HG02852 (cell line): Measurements from ENCODE around the gene SOCS6.
A peak's percentile ranks its signal among the peaks of the same experiment; 100 is the strongest.
"Not testable (repeated sequence)": the region's sequence is repeated elsewhere in the genome, so short reads cannot be mapped to it uniquely, and the experiment has no call there.

Source experiments
- ATAC-seq: cut with Tn5 transposase; IDR thresholded peaks from one replicate; pipeline ENCODE4 v1.9.1; 2021; ENCODE audit warnings: mild to moderate bottlenecking, moderate library complexity; ENCODE audit not compliant: unreplicated experiment

SOCS6 gene

GRCh38 chr18:70354771-70355170, 65.9 kb downstream of the SOCS6 start:
- ATAC-seq = no peak

DNA sequence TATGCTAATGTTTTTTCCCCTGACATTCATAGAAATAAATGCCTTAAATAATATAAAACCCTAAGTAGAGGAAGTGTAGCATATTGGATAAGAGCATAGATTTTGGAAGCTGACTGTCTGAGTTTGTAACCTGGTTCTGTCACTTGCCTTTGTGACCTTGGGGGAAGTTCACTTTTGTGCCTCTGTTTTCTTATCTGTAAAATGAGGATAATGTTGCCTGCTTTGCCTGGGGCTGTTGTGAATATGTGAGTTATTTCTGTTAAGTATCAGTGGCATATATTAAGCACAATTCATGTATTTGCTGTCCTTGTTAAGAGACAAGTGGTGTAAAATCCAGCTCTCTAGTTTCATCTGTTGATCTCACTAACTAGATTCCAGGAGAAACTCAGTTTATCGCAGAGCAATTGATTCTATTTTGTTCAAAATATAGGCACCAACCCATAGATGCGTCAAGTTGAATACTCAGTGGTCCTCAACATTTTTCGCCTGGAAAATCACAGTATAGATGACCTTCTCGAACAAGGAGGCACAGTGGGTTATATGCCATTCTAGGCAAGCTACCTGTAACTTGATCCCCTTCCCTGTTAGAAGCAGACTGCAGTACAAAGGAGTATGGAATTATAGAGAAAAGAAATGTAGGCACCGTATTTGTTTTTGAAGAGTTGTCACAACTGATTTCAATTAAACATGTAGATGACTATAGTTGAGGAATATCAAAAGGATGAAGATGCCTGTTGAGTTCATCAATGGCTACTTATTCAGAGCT, 67.0 kb downstream of the SOCS6 start:
- no peak for ATAC-seq

DNA sequence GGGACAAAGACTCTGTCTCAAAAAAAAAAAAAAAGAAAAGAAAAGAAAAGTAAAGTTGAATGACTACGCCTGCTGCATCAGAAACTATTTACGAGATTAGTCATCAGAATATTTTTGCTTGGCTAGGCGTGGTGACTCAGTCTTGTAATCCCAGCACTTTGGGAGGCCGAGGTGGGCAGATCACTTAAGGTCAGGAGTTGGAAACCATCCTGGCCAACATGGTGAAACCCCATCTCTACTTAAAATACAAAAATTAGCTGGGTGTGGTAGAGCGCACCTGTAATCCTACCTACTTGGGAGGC, 69.2 kb downstream of the SOCS6 start:
- ATAC-seq = peak; percentile 96

DNA sequence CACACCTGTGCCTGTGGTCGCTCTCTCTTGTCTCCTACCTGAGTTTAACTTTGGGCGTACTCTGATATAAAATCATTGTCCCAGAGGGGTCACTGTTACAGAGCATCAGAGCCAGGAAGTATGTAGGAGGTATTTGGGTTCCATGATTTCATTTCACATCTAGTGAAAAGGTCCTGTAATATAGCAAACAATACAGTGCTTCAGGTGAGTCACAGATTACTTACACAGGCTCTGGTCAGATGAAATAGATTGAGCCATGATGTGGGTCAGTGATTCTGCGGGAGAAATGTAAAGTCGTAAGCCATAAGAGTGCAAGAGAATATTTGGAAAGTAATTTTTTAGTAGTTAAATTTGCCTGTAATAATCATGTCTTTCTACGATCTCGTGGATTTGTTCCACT, 70.2 kb downstream of the SOCS6 start:
- ATAC-seq = no peak

DNA sequence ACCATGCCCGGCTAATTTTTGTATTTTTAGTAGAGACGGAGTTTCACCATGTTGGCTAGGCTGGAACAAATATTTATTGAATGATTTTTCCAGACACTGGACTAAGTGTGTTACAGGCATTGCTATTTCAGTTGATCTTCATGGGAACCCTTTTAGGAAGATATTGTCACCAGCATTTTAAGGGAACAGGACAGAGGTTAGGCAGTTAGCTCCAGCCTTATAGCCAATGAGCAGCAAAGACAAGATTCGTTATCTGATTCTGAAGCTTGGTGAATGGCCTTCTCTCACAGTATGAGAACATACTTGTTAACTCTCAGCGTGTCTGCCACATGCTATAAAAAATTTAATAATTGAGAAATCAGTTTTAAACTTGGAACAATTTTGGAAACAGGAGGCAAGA, 73.4 kb downstream of the SOCS6 start:
- ATAC-seq = no peak

GRCh38 chr18:70363861-70364260, 75.0 kb downstream of the SOCS6 start:
- ATAC-seq = no peak

- ATAC-seq = no peak
These were observed 76.5 kb downstream of the SOCS6 start for GRCh38 chr18:70365361-70365760.

DNA sequence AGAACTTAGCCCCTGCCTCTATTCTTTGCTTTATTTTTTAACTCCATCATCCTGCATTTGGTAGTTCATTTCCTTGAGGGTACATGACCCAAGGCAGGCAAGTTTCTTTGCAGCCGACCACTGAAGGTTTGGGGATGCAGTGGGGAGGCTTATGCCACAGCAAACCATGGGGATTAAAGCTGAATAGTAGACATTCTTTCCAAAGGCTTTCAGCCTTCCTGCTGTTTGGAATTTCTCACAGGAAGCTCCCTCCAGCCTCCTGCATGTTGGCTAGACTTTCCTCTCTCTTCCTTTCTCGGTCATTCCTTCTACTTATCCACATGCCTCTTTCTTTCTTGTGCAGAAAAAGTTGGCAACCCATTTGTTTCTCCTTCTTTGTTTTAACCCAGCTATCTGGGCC, 77.3 kb downstream of the SOCS6 start:
- no peak for ATAC-seq

- ATAC-seq = no peak
These were observed 77.8 kb downstream of the SOCS6 start for GRCh38 chr18:70366670-70367069.

DNA sequence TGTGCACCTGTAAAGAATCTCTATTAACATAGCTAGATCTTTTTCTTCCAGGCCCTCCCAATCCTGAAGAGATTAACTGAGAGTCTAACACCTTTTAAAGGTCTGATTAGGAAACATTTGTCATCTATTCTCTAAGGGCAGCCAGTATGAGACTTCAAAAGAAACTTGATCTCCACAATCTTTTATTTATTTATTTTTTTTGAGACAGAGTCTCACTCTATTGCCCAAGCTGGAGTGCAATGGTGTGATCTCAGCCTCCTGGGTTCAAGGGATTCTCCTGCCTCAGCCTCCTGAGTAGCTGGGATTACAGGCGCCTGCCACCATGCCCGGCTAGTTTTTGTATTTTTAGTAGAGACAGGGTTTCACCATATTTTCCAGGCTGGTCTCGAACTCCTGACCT, 78.5 kb downstream of the SOCS6 start:
- ATAC-seq = not testable (repeated sequence)

DNA sequence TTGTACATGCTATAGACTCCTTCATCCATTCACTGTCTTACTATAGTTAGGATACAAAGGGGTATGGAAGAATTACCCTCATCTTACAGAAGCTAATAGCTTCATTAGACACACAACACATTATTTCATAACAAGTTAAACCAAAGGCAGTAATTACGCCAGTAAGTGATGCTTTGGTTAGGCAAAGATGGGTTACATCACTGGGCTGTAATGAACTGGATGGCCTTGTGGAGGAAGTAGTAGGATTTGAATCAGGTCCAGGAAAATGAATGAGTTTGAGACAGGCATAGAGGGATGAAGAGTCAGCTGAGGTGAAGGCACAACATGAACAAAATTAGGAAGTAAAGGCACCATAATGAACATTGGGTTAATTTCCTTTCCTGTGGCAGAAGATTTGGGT, 80.1 kb downstream of the SOCS6 start:
- no peak for ATAC-seq

DNA sequence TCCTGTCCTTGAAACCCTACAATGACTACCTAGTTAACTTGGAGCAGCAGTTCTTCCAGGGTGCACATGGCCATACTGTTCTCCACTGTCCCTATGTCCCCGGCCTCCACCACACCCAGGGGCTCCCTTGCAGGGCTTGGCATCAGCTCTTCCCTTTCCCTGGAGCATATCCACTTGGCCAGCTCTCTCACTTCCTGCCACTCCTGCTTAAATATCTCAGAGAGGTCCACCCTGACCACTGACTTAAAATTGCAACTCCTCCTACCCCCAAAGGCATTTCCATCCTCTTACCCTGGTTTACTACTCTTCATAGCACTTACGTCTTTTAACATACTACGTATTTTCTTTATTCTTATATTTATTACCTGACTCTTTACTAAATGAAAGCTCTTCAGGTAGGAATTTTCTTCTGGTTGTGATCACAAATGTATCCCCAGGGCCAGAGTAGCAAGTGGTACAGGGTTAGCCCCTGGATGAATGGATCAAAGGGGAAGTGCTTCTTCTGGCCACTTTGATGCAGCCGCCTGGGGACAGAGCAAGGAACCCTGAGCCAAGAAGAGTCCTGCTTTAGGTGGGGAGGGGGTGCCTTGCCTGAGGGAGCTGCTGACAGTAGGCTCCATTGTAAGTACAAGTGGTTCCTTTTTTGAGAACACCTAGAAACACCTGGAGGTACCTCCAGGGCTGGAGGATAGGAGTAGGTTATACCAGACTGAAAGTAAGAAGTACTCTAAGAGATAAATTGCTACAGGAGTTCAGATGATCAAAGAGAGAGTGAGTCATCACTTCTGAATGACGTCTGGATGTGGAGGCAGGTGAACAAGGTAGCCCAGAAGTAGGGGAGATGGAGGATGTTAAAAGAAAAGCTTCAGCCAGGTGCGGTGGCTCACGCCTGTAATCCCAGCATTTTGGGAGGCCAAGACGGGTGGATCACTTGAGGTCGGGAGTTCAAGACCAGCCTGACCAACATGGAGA, 82.2 kb downstream of the SOCS6 start:
- no peak for ATAC-seq

DNA sequence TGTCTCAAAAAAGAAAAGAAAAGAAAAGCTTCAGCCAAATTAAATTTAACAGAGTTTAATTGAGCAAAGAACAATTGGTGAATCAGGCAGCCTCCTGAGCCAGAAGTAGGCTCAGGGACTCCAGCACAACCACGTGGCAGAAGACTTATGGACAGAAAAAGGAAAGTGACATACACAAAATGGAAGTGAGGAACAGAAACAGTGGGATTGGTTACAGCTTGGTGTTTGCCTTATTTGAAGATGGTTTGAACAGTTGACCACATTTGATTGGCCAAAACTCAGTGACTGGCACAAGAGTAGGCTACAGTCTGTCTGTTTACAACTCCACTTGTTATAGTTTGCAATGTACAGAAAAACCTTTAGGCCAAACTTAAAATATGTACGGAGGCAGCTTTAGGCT, 83.1 kb downstream of the SOCS6 start:
- ATAC-seq = no peak

DNA sequence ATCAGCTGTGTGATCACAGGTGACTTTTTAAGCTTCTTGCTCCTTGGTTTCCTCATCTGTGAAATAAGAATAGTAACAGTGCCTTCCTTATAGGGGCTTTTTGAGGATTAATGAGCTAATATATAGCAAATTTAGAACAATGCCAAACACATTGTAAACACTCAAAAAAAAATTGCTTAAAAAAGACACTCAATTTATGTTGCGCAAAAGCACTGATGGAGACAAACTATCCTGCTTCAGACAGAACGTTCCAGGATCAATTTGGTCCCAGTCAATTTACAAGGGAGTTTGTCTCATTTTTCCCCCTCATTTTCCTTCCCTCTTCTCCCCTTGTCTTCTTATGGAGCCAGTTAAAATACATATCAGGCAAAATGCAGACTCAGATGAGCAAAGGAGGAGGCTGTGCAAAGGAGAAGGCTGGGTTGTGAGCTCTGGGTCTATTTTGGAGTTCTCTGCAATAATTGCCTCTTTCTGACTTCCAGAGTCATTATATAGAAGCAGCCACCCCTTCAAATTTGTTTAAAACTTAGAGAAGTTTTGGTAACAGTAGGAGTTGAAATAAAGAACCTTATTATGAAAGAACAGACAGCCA, 83.7 kb downstream of the SOCS6 start:
- no peak for ATAC-seq

GRCh38 chr18:70373042-70373519, 84.2 kb downstream of the SOCS6 start:
- ATAC-seq = no peak

- ATAC-seq = no peak
These were observed 85.3 kb downstream of the SOCS6 start for GRCh38 chr18:70374154-70374553.

- ATAC-seq = no peak
These were observed 87.5 kb downstream of the SOCS6 start for GRCh38 chr18:70376137-70376913.

- ATAC-seq = no peak
These were observed 88.0 kb downstream of the SOCS6 start for GRCh38 chr18:70376914-70377258.

- ATAC-seq = no peak
These were observed 88.5 kb downstream of the SOCS6 start for GRCh38 chr18:70377317-70377799.

DNA sequence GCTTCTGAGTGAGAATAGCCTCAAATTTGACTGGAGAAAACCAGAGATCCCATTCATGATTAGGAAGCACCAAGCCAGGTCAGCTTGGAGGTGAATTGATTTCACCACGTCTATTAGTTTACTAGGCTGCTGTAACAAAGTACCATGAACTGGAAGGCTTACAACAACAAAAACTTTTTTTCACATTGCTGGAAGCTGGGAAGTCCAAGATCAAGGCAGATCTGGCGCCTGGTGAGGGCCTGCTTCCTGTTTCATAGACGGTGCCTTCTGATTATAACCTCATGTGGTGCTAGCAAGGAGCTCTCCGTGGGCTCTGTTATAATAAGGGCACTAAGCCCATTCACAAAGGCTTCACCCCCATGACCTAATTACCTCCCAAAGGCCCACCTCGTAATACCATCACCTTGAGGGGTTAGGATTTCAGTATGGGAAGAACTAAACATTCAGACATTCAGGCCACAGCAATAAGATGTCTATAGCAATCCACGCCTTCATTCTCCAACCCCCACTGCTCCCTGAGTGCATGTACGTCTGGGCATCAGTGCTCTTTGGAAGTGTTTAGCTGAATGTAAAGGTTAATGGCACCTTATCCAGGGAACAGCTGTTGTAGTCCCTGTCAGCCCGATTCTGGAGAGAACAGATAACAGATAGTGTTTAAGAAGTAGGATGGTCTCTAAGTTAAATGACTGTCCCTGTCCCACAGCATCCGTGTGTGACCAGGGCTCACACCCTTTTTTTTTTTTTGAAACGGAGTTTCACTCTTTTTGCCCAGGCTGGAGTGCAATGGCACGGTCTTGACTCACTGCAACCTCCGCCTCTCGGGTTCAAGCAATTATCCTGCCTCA, 89.2 kb downstream of the SOCS6 start:
- no peak for ATAC-seq
